ENCODE data around the gene DCXR.

Gene DCXR

GRCh38 chr17:82031885-82032627 lies 5.4 kb downstream of the DCXR start:
- DNase-seq (ENCODE audit: extremely low read depth, low read depth) = no peak
- H3K4me3 ChIP-seq (replicated peaks; ENCODE audit: low read depth, low read length) = peak overlapping the region; percentile 72
- no peak for TF ChIP-seq CTCF (IDR thresholded peaks at IDR 0.05; ENCODE audit: low read depth, low read length, missing control alignments)

- peak within 1 kb of the TSS; percentile 72 for H3K4me3 ChIP-seq (replicated peaks; ENCODE audit: low read depth, low read length)
- TF ChIP-seq CTCF (IDR thresholded peaks at IDR 0.05; ENCODE audit: low read depth, low read length, missing control alignments) = no peak
- DNase-seq (ENCODE audit: extremely low read depth, low read depth) = no peak
These were observed 6.1 kb downstream of the DCXR start, which contains the start of gene RAC3 for GRCh38 chr17:82031303-82031884. RAC3 (plus strand) TSS chr17:82031678; CDS start chr17:82031762, 84 bp downstream.

- peak overlapping the region; percentile 51 for H3K4me3 ChIP-seq (replicated peaks; ENCODE audit: low read depth, low read length)
- peak; percentile 34 for TF ChIP-seq CTCF (IDR thresholded peaks at IDR 0.05; ENCODE audit: low read depth, low read length, missing control alignments)
- peak; percentile 49 for DNase-seq (ENCODE audit: extremely low read depth, low read depth)
These were observed 6.8 kb downstream of the DCXR start for GRCh38 chr17:82030470-82031302.

GRCh38 chr17:82029990-82030469 lies 7.5 kb downstream of the DCXR start:
- TF ChIP-seq CTCF (IDR thresholded peaks at IDR 0.05; ENCODE audit: low read depth, low read length, missing control alignments) = no peak
- no peak overlapping the region; the same call in 1 of the 2 replicates for H3K4me3 ChIP-seq (replicated peaks; ENCODE audit: low read depth, low read length)
- no peak for DNase-seq (ENCODE audit: extremely low read depth, low read depth)

GRCh38 chr17:82029391-82029790 lies 8.1 kb downstream of the DCXR start:
- H3K4me3 ChIP-seq (replicated peaks; ENCODE audit: low read depth, low read length) = no peak overlapping the region
- DNase-seq (ENCODE audit: extremely low read depth, low read depth) = no peak
- no peak for TF ChIP-seq CTCF (IDR thresholded peaks at IDR 0.05; ENCODE audit: low read depth, low read length, missing control alignments)

- TF ChIP-seq CTCF (IDR thresholded peaks at IDR 0.05; ENCODE audit: low read depth, low read length, missing control alignments) = no peak
- H3K4me3 ChIP-seq (replicated peaks; ENCODE audit: low read depth, low read length) = no peak overlapping the region
- DNase-seq (ENCODE audit: extremely low read depth, low read depth) = no peak
These were observed 8.5 kb downstream of the DCXR start for GRCh38 chr17:82028966-82029365.
